Measurements from ENCODE around the gene NEDD8.

Gene NEDD8

DNA sequence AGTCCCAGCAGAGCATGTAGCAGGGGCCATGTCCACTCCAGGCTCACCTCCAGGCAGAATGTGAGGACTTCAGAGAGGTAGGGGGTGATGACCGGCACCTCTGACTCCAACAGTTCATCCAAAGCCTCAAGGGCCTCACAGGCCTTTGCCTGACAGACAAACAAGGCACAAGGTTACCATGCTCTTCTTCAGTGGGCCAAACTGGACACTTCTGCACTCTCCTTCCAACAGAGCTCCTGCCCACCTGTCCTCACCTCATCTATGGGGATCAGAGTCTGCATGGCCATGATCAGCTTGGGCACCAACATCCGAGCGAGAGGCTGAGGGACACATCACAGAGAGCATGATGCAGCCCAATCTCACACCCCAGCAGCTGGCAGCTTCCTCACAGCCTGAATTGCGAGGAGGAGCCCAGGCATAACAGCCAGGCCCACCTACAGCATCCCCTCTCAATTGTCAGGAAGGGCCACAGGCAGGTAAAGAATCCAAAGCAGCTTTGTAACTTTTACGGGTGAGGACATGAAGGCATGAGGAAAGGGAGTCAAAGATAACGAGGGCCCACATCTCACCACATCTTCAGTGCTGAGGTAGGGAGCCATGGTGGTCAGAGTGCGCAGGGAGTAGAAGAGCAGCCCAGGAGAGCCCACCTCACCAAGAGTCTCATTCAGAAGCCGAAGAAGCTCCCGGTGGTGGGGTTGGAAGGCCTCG lies 45.2 kb downstream of the NEDD8 start:
- Histone ChIP-seq H3K27ac (ENCODE audit: low read length) (no peak overlapping the region), H3K9ac (ENCODE audit: low read depth, low read length) (no peak overlapping the region), H3K4me3 (ENCODE audit: low read length) (no peak overlapping the region), H3K36me3 (ENCODE audit: insufficient read depth, low read depth, low read length) (peaks cover 77% of the 10 kb centered on the region), H3K9me3 (ENCODE audit: insufficient read depth, low read depth, low read length) (no peaks in the 10 kb centered on the region), H3K4me1 (ENCODE audit: insufficient read depth, low read length) (no peaks in the 10 kb centered on the region; the same call in 1 of the 2 replicates), H3K27me3 (ENCODE audit: insufficient read depth, low read length) (no peaks in the 10 kb centered on the region)

- H3K4me3 ChIP-seq (ENCODE audit: low read length), result no peak overlapping the region
- no peaks in the 10 kb centered on the region for H3K27me3 ChIP-seq (ENCODE audit: insufficient read depth, low read length)
- no peak overlapping the region for H3K27ac ChIP-seq (ENCODE audit: low read length)
- no peaks in the 10 kb centered on the region for H3K9me3 ChIP-seq (ENCODE audit: insufficient read depth, low read depth, low read length)
- no peaks in the 10 kb centered on the region; the same call in 1 of the 2 replicates for H3K4me1 ChIP-seq (ENCODE audit: insufficient read depth, low read length)
- no peak overlapping the region for H3K9ac ChIP-seq (ENCODE audit: low read depth, low read length)
- peaks cover 80% of the 10 kb centered on the region for H3K36me3 ChIP-seq (ENCODE audit: insufficient read depth, low read depth, low read length)
Observed at GRCh38 chr14:24185741-24186140, 46.4 kb downstream of the NEDD8 start.

DNA sequence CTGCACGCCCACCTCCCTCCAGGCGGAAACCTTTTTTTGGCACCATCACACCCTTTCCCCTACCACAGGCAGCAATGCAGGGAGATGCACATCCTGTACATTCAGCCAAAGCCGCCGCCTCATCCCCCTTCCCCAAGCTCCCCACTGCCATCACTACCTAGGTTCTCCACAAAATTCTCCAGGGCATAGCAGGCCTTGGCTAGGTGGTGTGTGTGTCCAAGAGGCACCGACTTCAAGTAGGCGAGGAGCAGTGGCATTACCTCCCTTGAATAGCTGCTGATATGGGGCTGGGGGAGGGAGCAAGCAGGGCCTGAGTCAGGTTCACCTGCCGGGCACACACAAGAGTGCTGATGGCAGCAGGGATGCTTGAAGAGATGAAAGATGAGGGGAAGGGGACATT lies 47.1 kb downstream of the NEDD8 start:
- H3K27ac ChIP-seq (ENCODE audit: low read length), result no peak overlapping the region
- H3K4me3 ChIP-seq (ENCODE audit: low read length), result no peak overlapping the region
- H3K36me3 ChIP-seq (ENCODE audit: insufficient read depth, low read depth, low read length), result peaks cover 82% of the 10 kb centered on the region
- H3K9ac ChIP-seq (ENCODE audit: low read depth, low read length), result no peak overlapping the region
- no peaks in the 10 kb centered on the region; the same call in 1 of the 2 replicates for H3K4me1 ChIP-seq (ENCODE audit: insufficient read depth, low read length)
- no peaks in the 10 kb centered on the region for H3K9me3 ChIP-seq (ENCODE audit: insufficient read depth, low read depth, low read length)
- no peaks in the 10 kb centered on the region for H3K27me3 ChIP-seq (ENCODE audit: insufficient read depth, low read length)

DNA sequence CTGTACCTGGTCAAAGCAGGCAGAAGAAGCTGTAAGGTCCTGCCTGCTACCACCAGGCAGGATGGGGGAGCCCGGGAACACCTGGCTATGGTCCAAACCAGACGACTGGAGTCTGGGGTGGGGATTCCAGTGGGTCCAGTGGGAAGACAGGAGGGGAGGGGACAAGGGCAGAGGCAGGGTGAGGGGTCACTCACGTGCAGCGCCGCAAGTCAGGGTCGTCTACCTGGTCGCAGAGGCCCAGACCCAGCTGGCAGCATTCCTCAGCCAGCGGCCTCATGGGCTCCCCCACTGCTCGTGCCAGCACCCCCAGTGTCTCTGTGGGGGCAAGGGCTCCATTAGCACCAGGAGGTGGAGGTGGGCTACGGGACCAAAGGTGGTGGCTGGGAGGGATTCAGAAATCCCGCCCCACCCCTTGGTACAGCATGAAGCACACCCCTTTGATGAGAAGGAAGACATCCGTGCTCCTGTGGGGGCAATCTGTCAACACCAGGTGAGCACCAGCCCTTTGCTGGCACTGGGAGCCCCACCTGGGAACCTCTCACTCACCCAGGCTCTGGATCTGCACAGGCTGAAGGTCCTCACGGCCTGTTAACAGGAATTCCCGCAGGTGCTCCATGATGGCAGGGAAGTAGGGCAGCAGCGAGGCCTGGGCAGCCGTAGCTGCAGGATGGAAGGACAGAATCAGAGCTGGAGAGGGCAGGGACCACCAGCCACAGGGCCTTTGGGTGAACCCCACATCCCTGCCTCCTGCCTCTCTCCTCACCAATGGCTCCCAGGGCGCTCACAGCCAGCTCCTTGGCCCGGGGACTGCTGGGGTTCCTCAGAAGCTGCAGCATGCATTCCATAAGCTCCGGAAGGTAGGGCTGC lies 47.8 kb downstream of the NEDD8 start:
- no peaks in the 10 kb centered on the region; the same call in 1 of the 2 replicates for H3K4me1 ChIP-seq (ENCODE audit: insufficient read depth, low read length)
- no peaks in the 10 kb centered on the region for H3K9me3 ChIP-seq (ENCODE audit: insufficient read depth, low read depth, low read length)
- no peak overlapping the region for H3K27ac ChIP-seq (ENCODE audit: low read length)
- H3K4me3 ChIP-seq (ENCODE audit: low read length), result no peak overlapping the region
- no peak overlapping the region for H3K9ac ChIP-seq (ENCODE audit: low read depth, low read length)
- peaks cover 85% of the 10 kb centered on the region for H3K36me3 ChIP-seq (ENCODE audit: insufficient read depth, low read depth, low read length)
- H3K27me3 ChIP-seq (ENCODE audit: insufficient read depth, low read length), result no peaks in the 10 kb centered on the region

DNA sequence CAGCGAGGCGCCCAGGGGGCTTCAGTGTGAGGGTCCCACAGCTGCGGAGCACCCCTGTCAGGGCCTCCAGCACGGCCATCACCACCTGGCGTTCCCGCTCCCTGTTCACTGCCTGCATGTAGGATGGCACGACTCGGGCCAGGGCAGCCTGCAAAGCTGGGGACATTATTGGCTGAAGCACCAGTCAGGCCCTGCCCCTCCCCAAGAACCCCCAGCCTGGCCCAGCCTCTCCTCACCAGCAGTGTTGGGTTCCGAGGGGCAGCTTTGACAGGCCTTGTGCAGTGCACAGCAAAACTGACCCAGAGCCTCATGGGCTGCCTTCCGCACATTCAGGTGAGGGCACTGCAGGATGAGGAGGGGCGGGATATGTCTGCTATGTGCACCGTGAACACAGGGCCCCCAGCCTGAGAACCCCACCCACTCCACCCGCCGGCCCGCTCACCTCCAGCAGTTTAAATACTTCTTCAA lies 49.1 kb downstream of the NEDD8 start:
- H3K36me3 ChIP-seq (ENCODE audit: insufficient read depth, low read depth, low read length), result peaks cover 93% of the 10 kb centered on the region
- H3K9me3 ChIP-seq (ENCODE audit: insufficient read depth, low read depth, low read length), result no peaks in the 10 kb centered on the region
- H3K9ac ChIP-seq (ENCODE audit: low read depth, low read length), result no peak overlapping the region
- no peak overlapping the region for H3K4me3 ChIP-seq (ENCODE audit: low read length)
- no peaks in the 10 kb centered on the region for H3K27me3 ChIP-seq (ENCODE audit: insufficient read depth, low read length)
- H3K27ac ChIP-seq (ENCODE audit: low read length), result no peak overlapping the region
- no peaks in the 10 kb centered on the region for H3K4me1 ChIP-seq (ENCODE audit: insufficient read depth, low read length)

- Histone ChIP-seq H3K27ac (ENCODE audit: low read length) (no peak overlapping the region), H3K36me3 (ENCODE audit: insufficient read depth, low read depth, low read length) (peaks cover 87% of the 10 kb centered on the region), H3K9ac (ENCODE audit: low read depth, low read length) (no peak overlapping the region), H3K4me1 (ENCODE audit: insufficient read depth, low read length) (no peaks in the 10 kb centered on the region), H3K4me3 (ENCODE audit: low read length) (no peak overlapping the region), H3K27me3 (ENCODE audit: insufficient read depth, low read length) (no peaks in the 10 kb centered on the region), H3K9me3 (ENCODE audit: insufficient read depth, low read depth, low read length) (no peaks in the 10 kb centered on the region)
Observed at GRCh38 chr14:24182110-24182882, 49.9 kb downstream of the NEDD8 start.

- Histone ChIP-seq H3K36me3 (ENCODE audit: insufficient read depth, low read depth, low read length) (peaks cover 79% of the 10 kb centered on the region), H3K4me3 (ENCODE audit: low read length) (no peak overlapping the region)
Observed at GRCh38 chr14:24181371-24182077, 50.6 kb downstream of the NEDD8 start.

DNA sequence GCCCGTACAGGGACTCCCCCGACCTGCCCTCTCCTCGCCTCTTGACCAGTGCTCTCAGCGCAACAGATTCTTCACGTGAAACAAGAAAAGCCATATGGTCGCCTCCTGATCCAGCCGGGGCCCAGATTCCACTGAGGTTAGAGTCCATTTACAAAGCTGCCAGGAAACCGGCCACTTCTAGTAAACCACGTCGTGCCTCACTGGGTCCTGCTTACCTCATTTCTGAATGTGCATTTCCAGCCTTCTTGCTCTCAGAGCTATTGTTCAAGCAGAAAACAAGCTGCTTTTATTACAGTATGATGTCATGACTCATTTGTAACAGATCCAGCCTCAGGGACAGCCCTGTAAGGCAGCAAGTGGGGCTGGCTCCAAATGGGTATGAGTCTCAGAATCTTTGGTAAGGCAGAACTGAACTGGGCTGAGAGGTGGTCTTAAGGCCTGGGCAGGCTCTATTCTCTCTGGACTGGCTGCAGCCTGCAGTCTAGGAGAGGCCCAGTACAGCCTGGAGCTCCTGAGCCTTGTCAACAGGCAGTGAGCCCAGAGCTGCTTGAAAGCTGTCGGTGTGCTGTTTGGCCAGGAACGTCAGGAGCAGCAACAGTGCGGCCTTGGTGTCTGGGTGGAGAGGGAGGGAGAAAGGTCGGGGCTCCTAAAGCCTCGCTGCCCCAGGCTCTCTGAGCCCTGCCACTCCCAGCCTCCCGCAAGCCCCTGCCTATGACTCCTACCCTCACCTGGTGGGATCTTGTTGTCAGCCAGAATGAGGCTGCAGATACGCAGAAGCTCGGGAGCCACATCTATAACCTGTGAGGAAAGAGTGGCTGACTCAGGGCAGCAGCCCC lies 52.0 kb downstream of the NEDD8 start:
- Histone ChIP-seq H3K4me1 (ENCODE audit: insufficient read depth, low read length) (no peaks in the 10 kb centered on the region), H3K4me3 (ENCODE audit: low read length) (no peak overlapping the region), H3K36me3 (ENCODE audit: insufficient read depth, low read depth, low read length) (peaks cover 66% of the 10 kb centered on the region), H3K27me3 (ENCODE audit: insufficient read depth, low read length) (no peaks in the 10 kb centered on the region), H3K9me3 (ENCODE audit: insufficient read depth, low read depth, low read length) (no peaks in the 10 kb centered on the region), H3K27ac (ENCODE audit: low read length) (no peak overlapping the region), H3K9ac (ENCODE audit: low read depth, low read length) (no peak overlapping the region)

More at GRCh38 chr14:24181371-24182077, 50.6 kb downstream of the NEDD8 start:
- H3K4me1 ChIP-seq (ENCODE audit: insufficient read depth, low read length), result no peaks in the 10 kb centered on the region
- H3K27ac ChIP-seq (ENCODE audit: low read length), result no peak overlapping the region
- no peaks in the 10 kb centered on the region for H3K9me3 ChIP-seq (ENCODE audit: insufficient read depth, low read depth, low read length)
- no peaks in the 10 kb centered on the region for H3K27me3 ChIP-seq (ENCODE audit: insufficient read depth, low read length)
- H3K9ac ChIP-seq (ENCODE audit: low read depth, low read length), result no peak overlapping the region

DNA sequence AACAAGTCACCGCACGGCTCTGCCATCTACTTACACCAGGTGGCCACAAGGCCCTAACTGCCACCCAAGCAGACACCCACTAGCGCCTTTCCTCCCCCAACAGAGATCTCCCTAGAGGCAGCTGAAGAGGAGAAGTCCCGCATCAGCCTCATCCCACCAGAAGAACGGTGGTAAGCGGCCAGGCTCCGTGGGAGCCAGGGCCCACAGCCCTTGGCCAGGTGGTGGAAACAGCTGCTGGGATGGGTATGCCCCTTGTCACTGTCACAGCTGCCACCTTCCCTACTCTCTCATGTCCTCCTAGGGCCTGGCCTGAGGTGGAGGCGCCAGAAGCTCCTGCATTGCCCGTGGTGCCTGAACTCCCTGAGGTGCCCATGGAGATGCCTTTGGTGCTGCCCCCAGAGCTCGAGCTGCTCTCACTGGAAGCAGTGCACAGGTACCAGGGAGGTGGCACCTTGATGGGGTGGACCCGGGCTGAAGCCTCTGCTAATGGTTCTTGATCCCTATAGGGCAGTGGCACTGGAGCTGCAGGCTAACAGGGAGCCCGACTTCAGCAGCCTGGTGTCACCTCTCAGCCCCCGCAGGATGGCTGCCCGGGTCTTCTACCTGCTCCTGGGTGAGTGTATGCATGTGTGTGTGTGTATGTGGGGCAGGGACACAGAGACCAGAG lies 52.7 kb downstream of the NEDD8 start:
- Histone ChIP-seq H3K4me1 (ENCODE audit: insufficient read depth, low read length) (no peaks in the 10 kb centered on the region), H3K4me3 (ENCODE audit: low read length) (no peak overlapping the region), H3K9me3 (ENCODE audit: insufficient read depth, low read depth, low read length) (no peaks in the 10 kb centered on the region), H3K36me3 (ENCODE audit: insufficient read depth, low read depth, low read length) (peaks cover 58% of the 10 kb centered on the region), H3K9ac (ENCODE audit: low read depth, low read length) (no peak overlapping the region), H3K27ac (ENCODE audit: low read length) (no peak overlapping the region), H3K27me3 (ENCODE audit: insufficient read depth, low read length) (no peaks in the 10 kb centered on the region)
